HG02840 (cell line): ENCODE measurements around the gene DDX4.
"Not testable (repeated sequence)": the region's sequence is repeated elsewhere in the genome, so short reads cannot be mapped to it uniquely, and the experiment has no call there.

Experiments
- ATAC-seq: cut with Tn5 transposase; IDR thresholded peaks from one replicate; pipeline ENCODE4 v1.9.1; 2021; ENCODE audit warnings: mild to moderate bottlenecking, moderate library complexity, moderate number of reproducible peaks; ENCODE audit not compliant: unreplicated experiment, low FRiP score

DDX4 gene

GRCh38 chr5:55737793-55738192 is at the start of gene DDX4:
Gene DDX4, plus strand, starts transcription at chr5:55738061. Its CDS starts 903 bp downstream, at chr5:55738964.
- ATAC-seq = no peak

GRCh38 chr5:55691265-55692105 is 46.4 kb upstream of the DDX4 start:
- ATAC-seq = no peak

- no peak for ATAC-seq
These were observed 45.8 kb upstream of the DDX4 start for GRCh38 chr5:55692106-55692417.

- ATAC-seq = no peak
These were observed 45.4 kb upstream of the DDX4 start for GRCh38 chr5:55692509-55692908.

GRCh38 chr5:55694152-55694830 is 43.6 kb upstream of the DDX4 start:
- ATAC-seq = no peak

GRCh38 chr5:55696704-55697103 is 41.2 kb upstream of the DDX4 start:
- not testable (repeated sequence) for ATAC-seq

- ATAC-seq = peak; percentile 56
These were observed 38.7 kb upstream of the DDX4 start for GRCh38 chr5:55699041-55699688.

- ATAC-seq = no peak
These were observed 37.1 kb upstream of the DDX4 start for GRCh38 chr5:55700745-55701144.

GRCh38 chr5:55701462-55702103 is 36.3 kb upstream of the DDX4 start:
- no peak for ATAC-seq

- ATAC-seq = no peak
These were observed 35.1 kb upstream of the DDX4 start for GRCh38 chr5:55702598-55703345.

- ATAC-seq = no peak
These were observed 31.6 kb upstream of the DDX4 start for GRCh38 chr5:55706230-55706629.

- no peak for ATAC-seq
These were observed 29.1 kb upstream of the DDX4 start for GRCh38 chr5:55708732-55709131.

GRCh38 chr5:55711507-55712022 is 26.3 kb upstream of the DDX4 start:
- ATAC-seq = no peak

GRCh38 chr5:55712023-55712859 is 25.6 kb upstream of the DDX4 start, which contains the start of gene SLC38A9:
Gene SLC38A9, minus strand, starts transcription at chr5:55712324. Its CDS starts 14,366 bp downstream, at chr5:55697958.
- ATAC-seq = peak; percentile 99

- ATAC-seq = no peak
These were observed 24.0 kb upstream of the DDX4 start for GRCh38 chr5:55713871-55714270.

- no peak for ATAC-seq
These were observed 23.5 kb upstream of the DDX4 start for GRCh38 chr5:55714339-55714738.

GRCh38 chr5:55714749-55715148 is 23.1 kb upstream of the DDX4 start:
- ATAC-seq = no peak

- ATAC-seq = no peak
These were observed 22.3 kb upstream of the DDX4 start for GRCh38 chr5:55715519-55716078.

GRCh38 chr5:55719026-55719425 is 18.8 kb upstream of the DDX4 start:
- ATAC-seq = not testable (repeated sequence)
